Right ventricle myocardium inferior (tissue), 1 donor: ENCODE data around the gene FBXL7. TPM values are rescaled to one million over a fixed set of nuclear protein-coding genes. Genes with fewer than 3 reads are reported as not detected.

ENCODE experiments used
- ATAC-seq: fragments of 200-7000 bp; cut with Tn5 transposase; one replicate; pipeline ENCODE4 v1.9.1; 2020; ENCODE audit warnings: mild to moderate bottlenecking, moderate library complexity
- DNase-seq: peaks from one replicate; pipeline ENCODE4 v3.0.0; 2021; ENCODE audit errors: missing footprints
- intact Hi-C: fragments of 100-400 bp; cut with DNase I; formaldehyde crosslinking; loops from one replicate; pipeline ENCODE4 v1.11.0; 2022
- long read RNA-seq: library from polyadenylated mRNA; unstranded; transcript quantifications from one replicate; pipeline ENCODE4 v2.0.0, GENCODE V29; 2021
- total RNA-seq: library from RNA; stranded (reverse); fragmentation: NEBNext Ultra II Directional; extraction: Animal tissue kit (Norgen Biotek cat#: 25700); gene quantifications from one replicate; pipeline ENCODE4 v1.2.1, GENCODE V29; 2021
- donor health status: DM: no; HTN: yes; CAD: no; lungs with severe emphysema.

Gene FBXL7
- total RNA-seq, result 17.8 TPM
- long read RNA-seq, partial matches to known transcripts, result 1 of 3 reads
- long read RNA-seq, other reads (novel, unspliced or antisense), result 2 of 3 reads

DNA sequence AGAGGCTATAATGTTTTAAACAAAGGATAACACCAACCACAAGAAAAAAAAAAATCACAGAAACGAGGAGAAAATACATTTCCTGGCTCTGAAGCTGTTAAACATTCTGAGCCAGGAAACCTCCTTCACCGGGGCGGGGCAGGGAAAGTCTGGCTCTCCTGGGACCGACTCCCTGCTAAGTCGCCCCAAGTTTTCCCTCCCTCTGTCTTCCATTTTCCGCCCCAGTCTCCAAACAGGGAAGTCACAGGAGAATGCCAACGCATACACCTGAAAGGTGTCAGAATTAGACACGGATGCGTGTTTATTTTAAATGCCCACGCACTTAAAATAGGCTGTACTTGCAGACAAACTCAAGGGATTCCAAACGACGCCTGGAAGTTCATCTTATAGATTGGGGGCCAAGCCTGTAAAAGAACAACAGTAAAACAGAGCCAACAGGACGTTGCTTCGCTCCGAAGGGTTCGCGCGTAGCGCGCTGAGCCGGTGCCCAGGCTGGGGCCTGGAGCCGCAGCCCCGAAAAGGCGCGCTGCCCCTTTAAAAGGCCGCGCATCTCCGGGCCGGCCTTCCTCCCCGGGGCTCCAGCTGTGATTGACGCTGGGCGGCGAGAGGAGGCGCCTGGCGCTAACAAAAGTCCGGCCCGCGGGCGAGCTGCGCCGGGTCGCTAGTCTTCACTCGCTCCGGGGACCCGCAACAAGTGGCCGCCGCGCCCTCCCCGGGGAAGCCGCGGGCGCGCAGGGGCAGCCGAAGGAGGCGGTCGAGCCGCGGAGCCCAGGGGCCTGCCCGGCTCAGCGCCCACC lies at the start of gene FBXL7:
FBXL7 (plus strand) TSS at position 653 of the 797 bp plus-strand sequence.
- DNase-seq (peak; percentile 91), ATAC-seq (peak; percentile 89)
- intact Hi-C loops, result loop anchor here (5.0 to 10.0 kb wide), 3 partner anchors 295 to 498 kb away; no protein-coding TSS in a partner anchor

DNA sequence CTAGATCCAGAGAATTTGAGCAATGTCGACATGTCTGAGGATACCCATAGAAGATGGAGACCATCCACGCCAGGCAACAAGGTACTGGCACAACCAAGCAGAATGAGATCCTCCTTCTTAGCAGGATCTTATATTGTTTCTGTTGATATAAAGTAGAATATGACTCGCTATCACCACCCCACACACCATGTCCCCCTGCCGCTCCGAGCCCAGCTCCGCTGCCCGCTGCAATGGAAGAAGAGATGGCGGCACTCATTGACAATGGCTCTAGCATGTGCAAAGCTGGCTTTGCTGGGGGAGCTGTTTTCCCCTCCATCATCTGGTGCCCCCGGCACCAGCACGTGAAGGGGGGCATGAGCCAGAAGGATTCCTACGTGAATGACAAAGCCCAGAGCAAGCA lies 49.5 kb upstream of the FBXL7 start:
- DNase-seq, result no peak
- no peak for ATAC-seq
- intact Hi-C loops, result no loop called here

DNA sequence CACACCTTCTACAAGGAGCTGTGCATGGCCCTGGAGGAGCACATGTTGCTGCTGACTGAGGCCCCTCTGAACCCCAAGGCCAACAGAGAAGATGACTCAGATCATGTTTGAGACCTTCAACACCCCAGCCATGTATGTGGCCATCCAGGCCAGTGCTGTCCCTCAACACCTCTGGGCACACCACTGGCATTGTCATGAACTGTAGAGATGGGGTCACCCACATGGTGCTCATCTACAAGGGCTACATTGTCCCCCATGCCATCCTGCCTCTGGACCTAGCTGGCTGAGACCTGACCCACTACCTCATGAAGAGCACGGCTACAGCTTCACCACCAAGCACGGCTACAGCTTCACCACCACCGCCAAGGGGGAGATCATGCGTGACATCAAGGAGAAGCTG lies 49.0 kb upstream of the FBXL7 start:
- ATAC-seq, result no peak
- intact Hi-C loops, result no loop called here
- DNase-seq, result no peak

DNA sequence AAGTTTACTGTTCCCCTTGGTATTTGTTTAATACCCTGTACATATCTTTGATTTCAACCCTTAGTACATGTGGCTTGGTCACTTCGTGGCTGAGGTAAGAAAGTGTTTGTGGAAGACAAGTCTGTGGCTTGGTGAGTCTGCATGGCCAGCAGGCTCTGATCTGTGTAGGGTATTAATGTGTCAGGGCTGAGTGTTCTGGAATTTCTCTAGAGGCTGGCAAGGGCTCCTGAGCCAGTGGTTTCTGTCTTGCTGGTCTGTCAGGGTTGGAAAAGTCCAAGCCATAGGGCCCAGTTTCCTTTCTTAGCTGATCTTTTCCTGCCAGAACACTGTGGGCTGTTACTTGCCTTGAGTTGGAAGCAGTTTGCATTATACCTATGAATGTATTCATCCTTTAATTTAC lies 48.0 kb upstream of the FBXL7 start:
- ATAC-seq, result no peak
- intact Hi-C loops, result no loop called here
- no peak for DNase-seq

DNA sequence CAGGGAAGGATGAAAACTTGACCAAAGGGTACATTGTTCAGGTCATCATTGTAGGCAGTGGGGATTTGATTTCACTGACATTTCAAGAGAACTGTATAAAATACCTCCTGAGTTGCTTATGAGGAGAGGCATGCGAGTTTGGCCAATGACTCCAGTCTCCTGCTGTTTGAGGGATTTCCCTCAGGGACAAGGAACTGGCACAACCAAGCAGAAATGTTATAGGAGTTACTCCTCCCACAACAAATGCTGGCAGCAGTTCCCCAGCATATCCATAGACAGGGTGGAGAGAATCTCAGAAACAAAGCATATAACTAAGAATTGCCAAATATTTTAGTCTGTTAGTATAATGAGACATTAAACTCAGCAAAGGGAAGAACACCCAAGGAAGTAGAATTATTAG lies 47.2 kb upstream of the FBXL7 start:
- DNase-seq (no peak), ATAC-seq (peak; percentile 39)
- intact Hi-C loops, result no loop called here

DNA sequence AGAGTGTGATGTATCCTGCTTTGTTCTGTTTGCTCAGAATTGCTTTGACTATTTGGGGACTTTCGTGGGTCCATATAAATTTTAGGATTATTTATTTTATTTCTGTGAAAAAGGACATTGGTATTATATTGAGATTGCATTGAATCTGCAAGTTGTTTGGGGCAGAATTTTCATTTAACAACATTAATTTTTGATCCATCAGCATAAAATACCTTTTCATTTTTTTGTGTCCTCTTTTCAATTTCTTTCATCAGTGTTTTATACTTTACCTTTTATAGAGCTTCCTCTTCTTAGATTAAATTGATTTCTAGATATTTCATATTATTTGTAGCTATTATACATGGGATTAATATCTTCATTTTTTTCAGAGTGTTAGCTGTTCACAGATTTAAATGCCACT lies 40.8 kb upstream of the FBXL7 start:
- intact Hi-C loops, result no loop called here

DNA sequence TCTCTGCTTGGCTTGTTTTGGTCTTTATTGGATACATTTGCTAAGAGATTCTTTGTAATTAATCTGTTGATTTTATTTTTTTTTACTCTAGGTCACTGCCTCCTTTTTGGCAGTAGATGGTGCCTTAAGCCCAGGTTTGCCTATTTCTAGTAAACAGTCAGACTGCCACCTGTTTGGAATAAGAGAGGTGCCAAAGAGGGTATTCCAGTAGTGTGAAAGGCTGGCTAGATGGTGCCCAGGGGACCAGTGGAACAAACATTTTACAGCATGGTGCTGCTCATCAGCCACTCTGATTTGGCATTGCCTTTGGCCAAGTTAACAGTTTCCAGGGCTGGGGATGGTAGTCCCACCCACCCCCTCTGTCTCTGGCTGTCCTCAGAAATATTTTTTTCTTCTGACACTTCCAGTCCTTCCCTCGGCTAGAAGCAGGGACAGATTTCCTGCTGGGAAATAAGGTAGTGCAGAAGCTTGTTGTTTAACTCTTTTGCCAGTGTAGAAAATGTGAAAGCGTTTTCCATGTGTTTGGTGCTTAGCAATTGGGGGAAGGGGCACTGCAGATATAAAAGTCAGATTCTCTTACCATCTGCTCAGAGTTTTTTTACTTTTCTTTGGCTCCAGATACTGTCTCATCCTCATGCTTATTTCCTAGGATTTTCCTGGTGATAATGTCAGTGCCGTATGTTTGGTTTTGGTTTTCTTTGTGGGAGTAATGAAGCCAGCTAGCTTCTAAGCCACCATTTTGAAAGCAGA lies 36.6 kb upstream of the FBXL7 start:
- ATAC-seq (peak; percentile 20), DNase-seq (no peak)
- intact Hi-C loops, result loop anchor here (5.0 kb wide), 2 partner anchors 359 to 529 kb away; no protein-coding TSS in a partner anchor

More for the DNA sequence above, 40.8 kb upstream of the FBXL7 start:
- no peak for ATAC-seq
- no peak for DNase-seq

DNA sequence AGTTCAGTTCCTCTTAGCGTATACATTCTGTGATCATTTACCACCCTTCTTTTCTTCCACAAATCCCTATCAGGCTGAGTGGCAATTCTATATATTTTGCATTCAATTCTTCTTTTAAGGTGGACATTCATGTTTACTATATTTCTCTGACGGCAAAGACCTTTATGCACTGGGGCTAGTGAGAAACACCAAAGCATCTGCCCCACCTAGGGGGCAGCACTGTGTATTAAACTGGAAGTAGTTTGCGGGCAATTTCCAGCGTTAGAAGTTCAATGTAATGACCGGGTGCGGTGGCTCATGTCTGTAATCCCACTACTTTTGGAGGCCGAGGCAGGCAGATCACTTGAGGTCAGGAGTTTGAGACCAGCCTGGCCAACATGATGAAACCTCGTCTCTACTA lies 27.9 kb upstream of the FBXL7 start:
- ATAC-seq, result no peak
- intact Hi-C loops, result no loop called here
- no peak for DNase-seq

DNA sequence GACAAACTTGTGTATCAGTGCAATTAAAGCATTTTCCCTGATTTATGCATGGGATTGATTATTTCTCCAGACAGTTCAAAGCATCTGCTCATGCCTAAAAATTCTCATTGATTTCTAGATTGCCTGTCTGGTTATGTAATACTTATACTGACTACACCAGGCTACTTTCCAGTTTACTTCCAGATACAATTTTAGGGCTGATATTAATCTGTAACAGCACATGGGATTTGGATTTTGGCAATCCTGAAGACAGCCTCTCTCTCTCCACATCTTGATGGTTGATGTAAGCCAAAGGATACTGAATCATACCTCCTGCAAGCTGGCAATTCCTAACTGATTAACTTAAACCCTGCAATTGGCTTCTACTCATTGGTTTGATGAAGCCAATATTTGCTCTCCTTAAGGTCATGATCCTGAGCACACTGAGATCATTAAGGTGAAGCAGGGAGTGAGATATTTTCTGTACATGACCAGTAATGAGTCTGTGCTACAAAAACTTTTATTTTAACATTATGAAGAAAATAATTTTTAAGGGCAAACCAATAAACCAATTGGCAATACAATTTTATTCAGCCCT lies 25.7 kb upstream of the FBXL7 start:
- intact Hi-C loops, result no loop called here
- DNase-seq, result no peak
- ATAC-seq, result no peak

DNA sequence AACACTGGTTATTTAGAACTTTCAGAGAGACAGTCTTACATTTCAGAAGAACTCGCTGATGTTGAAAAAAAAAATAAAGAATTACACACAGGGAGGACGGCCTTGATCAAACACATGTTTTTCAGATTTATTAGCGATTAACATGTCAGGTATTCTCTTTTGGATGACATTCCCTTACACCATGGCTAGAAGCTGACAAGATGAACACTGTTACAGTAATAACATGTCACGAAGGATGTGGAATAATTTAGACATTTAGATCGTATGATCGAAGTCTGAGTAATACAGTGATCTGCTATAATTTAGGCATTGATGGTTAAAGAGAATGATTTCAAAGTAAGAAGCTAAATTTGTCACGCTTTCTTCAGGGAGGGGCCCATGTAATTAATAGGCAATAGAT lies 24.6 kb upstream of the FBXL7 start:
- no peak for DNase-seq
- intact Hi-C loops, result no loop called here
- ATAC-seq, result no peak

DNA sequence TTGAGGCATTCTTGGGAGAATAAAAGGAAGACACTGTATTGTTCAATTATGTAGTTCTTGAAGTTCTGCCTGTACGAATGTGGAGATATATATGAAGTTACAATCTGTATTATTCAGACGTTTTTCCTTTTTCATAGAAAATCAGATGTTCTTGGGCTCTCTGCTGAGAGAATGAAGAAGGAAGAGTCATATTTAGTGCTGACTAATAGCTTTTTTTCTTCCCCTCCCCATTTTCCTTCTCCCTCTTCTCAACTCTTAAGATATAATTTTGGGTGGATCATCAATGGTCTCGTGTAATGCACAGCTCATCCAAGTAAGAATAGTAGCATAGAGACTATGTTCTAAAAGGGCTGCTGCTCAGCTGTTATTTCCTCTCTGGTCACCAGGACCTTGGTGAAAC lies 23.0 kb upstream of the FBXL7 start:
- ATAC-seq, result no peak
- no peak for DNase-seq
- intact Hi-C loops, result no loop called here

DNA sequence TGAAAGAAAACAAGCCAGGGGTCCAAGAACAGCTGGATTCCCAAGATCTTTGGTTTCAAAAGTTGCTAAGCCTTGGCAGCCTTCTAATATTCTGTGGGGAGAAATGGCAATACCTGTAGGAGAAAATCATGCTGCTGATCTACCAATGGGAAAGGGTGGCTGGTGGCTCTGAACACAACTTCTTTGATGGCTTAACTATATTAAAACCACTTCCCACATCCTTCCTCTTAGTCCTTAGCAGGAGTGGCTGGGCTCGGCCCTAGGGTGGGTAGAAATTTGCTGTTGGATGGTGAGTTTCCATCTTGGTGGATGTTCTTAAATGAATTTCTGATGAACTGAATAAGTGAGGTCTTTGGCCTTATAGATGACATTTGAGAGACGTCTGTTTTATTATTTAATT lies 19.5 kb upstream of the FBXL7 start:
- intact Hi-C loops, result no loop called here
- DNase-seq, result no peak
- no peak for ATAC-seq

DNA sequence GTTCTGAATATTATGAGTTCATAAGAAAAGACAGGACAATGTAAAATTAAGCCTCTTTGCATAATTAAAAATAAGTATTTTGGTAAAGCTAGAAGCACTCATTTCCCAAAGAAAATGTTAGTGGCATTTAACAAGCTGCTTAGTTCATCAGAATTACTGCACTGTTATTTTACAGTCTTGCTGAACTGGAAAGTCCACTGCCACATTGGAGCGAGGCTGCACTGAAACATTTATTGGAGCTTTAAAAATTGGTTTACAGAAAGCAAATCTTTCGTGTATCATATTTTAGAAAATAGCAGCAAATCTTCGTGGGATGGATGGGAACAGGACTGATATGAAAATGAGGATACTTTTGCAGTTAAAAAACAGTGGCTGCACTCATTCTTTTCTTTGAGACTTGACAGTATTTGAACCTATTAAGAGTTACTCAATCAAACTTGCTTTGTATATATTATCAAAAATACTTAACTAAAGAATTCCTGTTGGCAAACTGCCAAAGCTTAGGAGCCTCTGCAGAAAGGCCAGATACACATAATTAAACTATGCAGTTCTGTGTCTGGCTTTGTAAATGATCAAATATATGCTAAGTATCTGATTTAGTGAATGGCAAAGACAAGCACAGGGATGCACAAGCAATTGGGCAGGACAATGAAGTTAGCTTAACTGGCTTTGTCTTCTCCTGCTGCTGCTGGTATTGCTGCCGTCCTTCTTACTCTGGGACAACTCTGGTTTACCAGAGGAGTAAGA lies 16.5 kb upstream of the FBXL7 start:
- intact Hi-C loops, result no loop called here
- ATAC-seq (no peak), DNase-seq (no peak)

DNA sequence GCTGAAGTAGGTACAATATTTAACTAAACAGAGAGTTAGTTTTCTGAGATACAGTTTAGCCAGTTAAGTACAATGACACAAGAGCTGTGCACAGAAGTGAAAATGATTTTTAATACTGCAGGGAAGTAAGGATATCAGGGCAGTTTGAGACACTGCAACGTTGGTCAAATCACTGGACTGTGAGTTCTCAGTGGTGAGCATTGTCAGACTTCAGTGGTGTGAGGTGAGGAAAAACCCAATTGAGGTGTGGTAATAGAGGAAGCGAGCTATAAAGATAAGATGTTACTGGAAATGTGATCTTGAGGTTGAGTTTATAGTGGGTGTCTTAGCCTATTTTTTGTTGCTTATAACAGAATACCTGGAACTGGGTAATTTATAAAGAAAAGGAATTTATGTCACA lies 12.8 kb upstream of the FBXL7 start:
- ATAC-seq (no peak), DNase-seq (no peak)
- intact Hi-C loops, result no loop called here

DNA sequence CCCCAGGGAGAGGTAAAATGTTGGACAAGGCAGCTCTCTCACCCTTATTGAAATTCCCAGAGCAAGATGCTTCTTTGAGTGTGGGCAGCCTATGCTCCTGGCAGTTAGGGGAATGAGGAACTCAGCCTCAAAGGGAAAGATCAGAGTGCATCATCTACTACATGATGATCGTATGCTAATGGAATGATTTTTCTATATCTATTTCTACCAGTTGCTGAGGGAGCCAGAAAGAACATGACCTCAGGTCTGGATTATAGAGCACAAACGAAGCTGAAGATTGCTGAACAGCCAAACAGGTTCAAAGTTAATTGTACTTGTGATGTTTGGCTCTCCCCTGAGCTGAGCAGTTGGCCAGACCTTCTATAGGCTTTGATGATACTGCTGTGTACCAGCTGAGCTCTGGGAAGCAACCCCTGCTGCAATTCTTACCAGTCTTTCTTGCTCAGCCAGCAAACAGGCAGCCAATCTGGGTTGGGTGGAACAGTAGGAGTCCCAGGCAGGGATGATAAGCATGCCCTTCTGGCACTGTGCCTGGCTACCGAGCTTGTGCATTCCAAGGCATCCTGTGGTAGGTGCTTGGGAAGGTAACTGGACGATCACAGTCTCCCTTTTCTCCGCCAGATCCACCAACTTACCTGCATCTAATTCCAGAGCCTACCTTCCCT lies 10.3 kb upstream of the FBXL7 start:
- intact Hi-C loops, result no loop called here
- DNase-seq (no peak), ATAC-seq (no peak)

DNA sequence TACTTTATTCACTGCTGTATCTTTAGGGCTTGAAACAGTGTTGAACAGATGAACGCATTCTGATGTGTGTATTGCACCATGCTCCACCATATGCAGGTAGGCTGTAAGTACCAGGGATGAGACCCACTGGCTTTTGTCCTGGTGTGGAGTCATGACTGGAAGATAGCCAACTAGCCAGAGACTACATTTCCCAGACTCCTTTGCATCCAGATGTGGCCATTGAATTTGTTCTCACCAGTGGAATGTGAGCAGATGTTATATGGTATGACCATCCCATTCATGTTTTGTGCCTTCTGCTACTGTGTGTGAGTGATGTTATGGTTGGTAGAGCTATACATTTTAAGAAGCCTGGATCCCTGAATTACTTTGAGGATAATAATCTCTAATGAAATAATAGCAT lies 7.4 kb upstream of the FBXL7 start:
- ATAC-seq, result no peak
- no peak for DNase-seq
- intact Hi-C loops, result no loop called here

DNA sequence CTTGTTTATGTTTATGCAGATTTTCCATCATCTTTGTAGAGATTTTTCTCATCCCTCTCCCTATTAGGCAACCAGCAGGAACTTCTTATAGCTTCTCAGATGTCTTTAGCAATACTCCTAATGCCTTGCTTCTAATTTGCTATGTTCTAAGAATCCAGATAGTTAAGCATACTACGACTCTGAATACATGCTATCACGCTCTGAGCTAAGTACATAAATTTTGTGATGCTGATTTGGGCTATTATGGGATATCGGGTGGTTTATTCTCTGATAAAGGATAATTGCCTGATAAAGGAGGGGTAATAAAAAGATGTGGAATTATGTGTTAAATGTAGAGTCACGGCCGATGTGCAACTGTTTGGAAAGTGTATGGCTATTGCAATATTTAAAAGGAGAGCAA lies 6.5 kb upstream of the FBXL7 start:
- ATAC-seq, result no peak
- DNase-seq, result no peak
- intact Hi-C loops, result no loop called here

DNA sequence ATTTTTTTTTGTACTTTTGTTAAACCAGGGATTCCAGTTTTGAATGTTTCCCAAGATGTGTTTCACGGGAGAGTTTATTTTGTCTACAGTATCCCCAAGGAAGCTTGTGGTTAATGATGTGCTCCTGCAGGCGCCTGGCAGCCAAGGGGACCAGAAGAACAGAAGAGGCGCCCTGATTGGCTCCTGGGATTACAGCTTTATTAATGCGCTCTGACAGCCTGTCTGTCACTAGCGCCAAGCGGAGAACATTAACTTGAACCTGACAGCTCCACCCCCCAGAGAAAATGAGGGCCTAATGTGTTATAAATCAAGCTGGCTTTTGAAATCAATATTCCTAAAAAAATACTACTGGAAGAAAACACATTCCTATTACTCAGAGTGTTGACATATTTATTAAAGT lies 5.0 kb upstream of the FBXL7 start:
- intact Hi-C loops, result no loop called here
- DNase-seq (no peak), ATAC-seq (no peak)

DNA sequence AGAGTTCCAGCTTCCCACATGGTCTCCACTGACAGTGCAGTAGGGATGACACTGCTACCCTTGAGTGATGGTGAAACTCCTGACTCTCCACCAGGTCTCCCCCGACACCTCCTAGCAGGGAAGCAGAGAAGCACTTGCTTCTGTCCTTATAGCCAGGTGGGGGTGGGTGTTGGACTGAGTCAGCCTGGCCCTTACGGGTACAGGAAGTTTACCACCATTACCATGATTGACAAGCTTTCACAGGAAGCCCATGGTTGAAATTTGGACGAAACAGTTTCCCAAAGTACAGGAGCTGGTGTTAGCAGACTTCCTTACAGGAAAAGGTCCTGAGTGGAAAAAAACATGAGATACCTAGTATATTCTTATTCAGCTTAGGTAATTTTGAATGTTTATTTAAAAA lies 3.1 kb upstream of the FBXL7 start:
- intact Hi-C loops, result no loop called here
- ATAC-seq (no peak), DNase-seq (no peak)
